Measurements from ENCODE around the gene SVIL.
A peak's percentile ranks its signal among the peaks of the same experiment; 100 is the strongest.
"Not testable (repeated sequence)": the region's sequence is repeated elsewhere in the genome, so short reads cannot be mapped to it uniquely, and the experiment has no call there.

SVIL gene

GRCh38 chr10:29541422-29542210 lies 93.2 kb downstream of the SVIL start:
- no peak for DNase-seq (ENCODE audit: low read depth in 1 of 2, low spot score in 1 of 2)
- in situ Hi-C loops (cut with HindIII; ENCODE audit: low pct_unique_long_range_greater_than_20kb, low sequenced_read_pairs) = no loop called here
- TF ChIP-seq JUND (IDR thresholded peaks at IDR 0.05; ENCODE audit: low read depth) = no peak

- DNase-seq (ENCODE audit: low read depth in 1 of 2, low spot score in 1 of 2) = no peak
- TF ChIP-seq JUND (IDR thresholded peaks at IDR 0.05; ENCODE audit: low read depth) = no peak
- in situ Hi-C loops (cut with HindIII; ENCODE audit: low pct_unique_long_range_greater_than_20kb, low sequenced_read_pairs) = no loop called here
Observed at GRCh38 chr10:29540016-29540415, 94.8 kb downstream of the SVIL start.

GRCh38 chr10:29539412-29539811 lies 95.4 kb downstream of the SVIL start:
- no peak for TF ChIP-seq JUND (IDR thresholded peaks at IDR 0.05; ENCODE audit: low read depth)
- peak in 1 of 2 experiments; percentile 18 for DNase-seq (ENCODE audit: low read depth in 1 of 2, low spot score in 1 of 2)
- in situ Hi-C loops (cut with HindIII; ENCODE audit: low pct_unique_long_range_greater_than_20kb, low sequenced_read_pairs) = no loop called here

- no peak for TF ChIP-seq JUND (IDR thresholded peaks at IDR 0.05; ENCODE audit: low read depth)
- no peak for DNase-seq (ENCODE audit: low read depth in 1 of 2, low spot score in 1 of 2)
- in situ Hi-C loops (cut with HindIII; ENCODE audit: low pct_unique_long_range_greater_than_20kb, low sequenced_read_pairs) = no loop called here
Observed at GRCh38 chr10:29537799-29538198, 97.0 kb downstream of the SVIL start.

- DNase-seq (ENCODE audit: low read depth in 1 of 2, low spot score in 1 of 2); in situ Hi-C loops (cut with HindIII; ENCODE audit: low pct_unique_long_range_greater_than_20kb, low sequenced_read_pairs): not testable (repeated sequence)
Observed at GRCh38 chr10:29536691-29537090, 98.1 kb downstream of the SVIL start.

GRCh38 chr10:29535778-29536453 lies 98.9 kb downstream of the SVIL start:
- in situ Hi-C loops (cut with HindIII; ENCODE audit: low pct_unique_long_range_greater_than_20kb, low sequenced_read_pairs) = no loop called here
- DNase-seq (ENCODE audit: low read depth in 1 of 2, low spot score in 1 of 2) = no peak
- no peak for TF ChIP-seq JUND (IDR thresholded peaks at IDR 0.05; ENCODE audit: low read depth)

- DNase-seq (ENCODE audit: low read depth in 1 of 2, low spot score in 1 of 2) = peak in 1 of 2 experiments; percentile 31
- in situ Hi-C loops (cut with HindIII; ENCODE audit: low pct_unique_long_range_greater_than_20kb, low sequenced_read_pairs) = no loop called here
- TF ChIP-seq JUND (IDR thresholded peaks at IDR 0.05; ENCODE audit: low read depth) = no peak
Observed at GRCh38 chr10:29535012-29535777, 99.6 kb downstream of the SVIL start.

GRCh38 chr10:29534590-29534989 lies 100.2 kb downstream of the SVIL start:
- in situ Hi-C loops (cut with HindIII; ENCODE audit: low pct_unique_long_range_greater_than_20kb, low sequenced_read_pairs) = no loop called here
- no peak for TF ChIP-seq JUND (IDR thresholded peaks at IDR 0.05; ENCODE audit: low read depth)
- no peak for DNase-seq (ENCODE audit: low read depth in 1 of 2, low spot score in 1 of 2)

GRCh38 chr10:29533696-29534285 lies 101.0 kb downstream of the SVIL start:
- DNase-seq (ENCODE audit: low read depth in 1 of 2, low spot score in 1 of 2) = peak in 1 of 2 experiments; percentile 7
- in situ Hi-C loops (cut with HindIII; ENCODE audit: low pct_unique_long_range_greater_than_20kb, low sequenced_read_pairs) = no loop called here
- no peak for TF ChIP-seq JUND (IDR thresholded peaks at IDR 0.05; ENCODE audit: low read depth)

GRCh38 chr10:29533046-29533445 lies 101.7 kb downstream of the SVIL start:
- in situ Hi-C loops (cut with HindIII; ENCODE audit: low pct_unique_long_range_greater_than_20kb, low sequenced_read_pairs) = no loop called here
- no peak for DNase-seq (ENCODE audit: low read depth in 1 of 2, low spot score in 1 of 2)
- TF ChIP-seq JUND (IDR thresholded peaks at IDR 0.05; ENCODE audit: low read depth) = no peak

- in situ Hi-C loops (cut with HindIII; ENCODE audit: low pct_unique_long_range_greater_than_20kb, low sequenced_read_pairs) = no loop called here
Observed at GRCh38 chr10:29532256-29532878, 102.4 kb downstream of the SVIL start.

More at GRCh38 chr10:29532256-29532878, 102.4 kb downstream of the SVIL start:
- DNase-seq (ENCODE audit: low read depth in 1 of 2, low spot score in 1 of 2) = no peak
- TF ChIP-seq JUND (IDR thresholded peaks at IDR 0.05; ENCODE audit: low read depth) = no peak
